GM19099 (cell line): ENCODE data around the gene OR10AD1.
A peak's percentile ranks its signal among the peaks of the same experiment; 100 is the strongest.

Experiments
- POLR2A ChIP-seq: IDR thresholded peaks from 3 replicates; pipeline ENCODE4 v1.6.1; 2011; ENCODE audit warnings: low read depth; ENCODE audit not compliant: insufficient read length; ENCODE audit errors: extremely low read depth

Gene OR10AD1, protein sequence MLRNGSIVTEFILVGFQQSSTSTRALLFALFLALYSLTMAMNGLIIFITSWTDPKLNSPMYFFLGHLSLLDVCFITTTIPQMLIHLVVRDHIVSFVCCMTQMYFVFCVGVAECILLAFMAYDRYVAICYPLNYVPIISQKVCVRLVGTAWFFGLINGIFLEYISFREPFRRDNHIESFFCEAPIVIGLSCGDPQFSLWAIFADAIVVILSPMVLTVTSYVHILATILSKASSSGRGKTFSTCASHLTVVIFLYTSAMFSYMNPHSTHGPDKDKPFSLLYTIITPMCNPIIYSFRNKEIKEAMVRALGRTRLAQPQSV

DNA sequence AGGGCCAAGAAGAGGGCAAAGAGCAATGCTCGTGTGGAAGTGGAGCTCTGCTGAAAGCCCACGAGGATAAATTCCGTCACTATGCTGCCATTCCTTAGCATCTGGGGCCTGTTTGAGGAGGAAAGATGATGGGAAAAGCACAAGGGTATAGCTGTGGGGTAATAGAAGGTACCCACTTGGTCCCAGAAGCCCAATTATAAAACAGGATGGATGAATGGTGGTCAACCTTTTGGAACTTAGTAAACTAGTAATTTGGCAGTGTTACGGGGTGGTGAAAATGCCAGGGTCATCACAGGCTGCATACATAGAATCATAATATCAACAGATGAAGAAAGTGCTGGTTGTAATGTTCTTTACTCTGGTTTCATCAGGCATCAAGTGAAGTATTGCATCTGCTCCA lies at the start of gene OR10AD1:
OR10AD1 (minus strand) TSS at position 101 of the 400 bp plus-strand sequence; CDS start at position 101, 0 bp downstream.
- TF ChIP-seq POLR2A, result no peak

DNA sequence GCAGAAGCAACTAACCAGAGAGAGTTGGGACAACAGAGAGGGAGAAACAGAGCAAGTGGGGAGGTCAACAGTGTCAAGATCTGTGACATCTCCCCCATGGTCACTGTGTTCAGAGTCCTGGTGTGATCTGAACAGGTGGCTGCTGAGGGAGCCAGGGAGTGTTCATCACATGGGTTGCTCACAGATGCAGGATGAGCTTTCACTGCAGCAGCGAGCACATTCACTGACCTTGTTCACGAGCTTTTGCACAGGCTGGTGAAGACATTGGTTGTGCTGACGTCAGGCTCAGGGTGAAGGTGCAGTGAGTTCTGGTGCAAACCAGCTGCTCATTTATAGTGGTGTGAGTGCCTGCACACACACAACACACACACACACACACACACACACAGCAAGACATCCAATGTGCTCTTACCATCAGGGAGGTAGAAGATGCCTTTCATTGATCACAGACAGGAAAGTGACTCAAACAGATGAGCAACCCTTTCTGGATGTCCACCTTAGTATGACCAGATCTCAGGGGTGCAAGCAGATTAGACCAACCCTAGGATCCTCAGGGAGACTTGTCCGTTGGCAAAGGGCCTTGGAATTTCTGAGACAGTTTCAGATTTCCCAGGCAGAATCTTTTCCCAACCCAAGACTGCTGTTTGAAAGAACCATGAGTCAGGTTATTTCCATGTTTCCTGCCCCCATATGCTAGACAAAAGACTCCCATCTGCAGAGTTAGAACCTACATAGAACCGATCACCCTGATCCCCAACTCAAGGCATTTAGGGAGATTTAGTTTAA lies 44.3 kb upstream of the OR10AD1 start:
- TF ChIP-seq POLR2A, result no peak

DNA sequence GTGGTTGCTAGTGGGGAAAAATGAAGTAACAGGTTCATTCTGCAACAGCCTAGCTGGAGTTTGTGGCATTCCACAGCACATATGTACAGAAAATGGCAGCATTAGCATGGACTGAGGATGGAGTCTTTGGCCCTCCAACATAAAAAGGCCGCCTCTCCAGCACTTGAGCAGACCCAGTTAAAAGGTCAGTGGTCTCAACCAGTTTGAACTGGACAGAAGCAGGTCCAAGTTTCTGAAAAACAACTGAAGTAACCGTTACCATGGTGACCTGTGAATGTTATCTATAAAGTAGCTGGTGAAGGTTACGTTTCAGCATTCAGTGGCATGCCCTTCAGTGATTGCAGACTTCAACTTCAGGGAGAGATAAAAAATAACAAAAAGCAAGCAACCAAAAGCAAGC lies 34.1 kb upstream of the OR10AD1 start:
- no peak for TF ChIP-seq POLR2A

DNA sequence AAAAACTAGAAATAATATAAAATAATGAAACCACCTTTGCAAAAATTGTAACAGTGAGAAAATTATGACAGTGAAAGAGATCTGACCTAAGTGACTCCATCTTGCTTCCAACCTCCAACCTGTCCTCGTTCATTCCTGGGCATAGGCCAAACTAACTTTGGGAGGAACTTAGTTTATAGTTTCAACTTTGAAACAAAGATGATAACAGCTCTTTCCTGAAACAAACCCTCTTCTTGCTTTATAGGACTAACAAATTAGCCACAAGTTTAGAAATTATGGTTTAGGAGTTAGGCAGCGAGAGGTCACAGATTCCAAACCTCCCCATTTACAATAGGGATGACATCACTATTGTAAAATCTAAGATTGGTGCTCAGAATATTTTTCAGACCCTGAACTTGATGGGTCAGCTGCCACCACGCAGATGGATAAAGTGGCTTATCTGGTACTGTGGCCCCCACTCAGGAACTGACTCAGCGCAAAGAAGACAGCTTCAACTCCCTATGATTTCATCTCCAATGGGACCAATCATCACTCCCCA lies 32.8 kb upstream of the OR10AD1 start:
- TF ChIP-seq POLR2A, result no peak

DNA sequence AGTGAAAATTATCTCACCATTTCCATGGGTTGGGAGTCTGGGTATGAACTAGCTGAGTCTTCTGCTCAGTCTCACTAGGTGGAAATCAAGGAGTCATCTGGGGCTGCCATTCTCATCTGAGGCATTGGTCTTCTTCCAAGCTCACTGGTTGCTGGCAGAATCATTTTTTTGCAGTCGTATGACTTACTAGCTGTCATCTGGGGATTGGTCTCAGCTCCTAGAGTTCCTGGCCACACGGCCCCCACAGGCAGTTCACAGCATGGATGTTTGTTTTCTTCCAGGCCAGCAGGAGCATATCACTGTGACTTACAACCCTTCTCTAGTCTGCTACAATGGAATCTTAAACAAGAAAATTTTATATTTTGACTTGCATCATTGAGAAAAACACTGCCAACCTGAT lies 18.6 kb upstream of the OR10AD1 start:
- no peak for TF ChIP-seq POLR2A

DNA sequence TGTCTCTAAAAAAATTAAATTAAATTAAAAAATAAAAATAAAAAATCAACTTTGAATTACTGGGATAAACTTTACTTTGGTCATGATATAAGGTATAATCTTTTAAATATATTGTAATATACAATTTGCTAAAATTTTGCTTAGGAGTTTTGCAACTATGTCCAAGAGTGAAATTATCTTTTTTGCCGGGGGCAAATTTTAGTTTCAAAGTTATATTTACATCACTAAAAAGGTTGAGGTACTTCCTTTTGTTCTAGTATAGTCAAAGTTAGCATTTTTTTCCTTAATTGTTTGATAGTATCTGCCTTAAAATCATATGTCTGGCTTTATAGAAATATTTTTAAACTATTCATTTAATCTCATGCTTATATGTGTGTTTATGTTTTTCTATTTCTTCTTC lies 17.6 kb upstream of the OR10AD1 start:
- no peak for TF ChIP-seq POLR2A

DNA sequence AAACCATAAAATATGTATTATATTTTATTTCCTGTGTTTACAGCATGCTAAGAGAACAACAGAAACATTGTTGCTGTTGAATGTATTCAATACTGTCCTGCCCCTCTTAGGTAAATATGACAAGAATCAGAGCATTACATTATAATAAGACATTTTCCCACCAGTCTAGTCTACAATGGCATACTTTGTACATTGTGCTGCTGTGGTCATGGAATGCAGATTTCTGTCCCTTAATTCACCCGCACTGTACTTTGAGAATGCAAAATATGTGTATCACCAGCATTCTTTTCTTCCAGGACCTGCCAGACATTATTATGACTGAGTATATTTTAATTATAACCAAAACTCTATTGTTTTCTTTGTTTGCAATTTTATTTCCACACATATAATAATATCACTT lies 16.5 kb upstream of the OR10AD1 start:
- no peak for TF ChIP-seq POLR2A

DNA sequence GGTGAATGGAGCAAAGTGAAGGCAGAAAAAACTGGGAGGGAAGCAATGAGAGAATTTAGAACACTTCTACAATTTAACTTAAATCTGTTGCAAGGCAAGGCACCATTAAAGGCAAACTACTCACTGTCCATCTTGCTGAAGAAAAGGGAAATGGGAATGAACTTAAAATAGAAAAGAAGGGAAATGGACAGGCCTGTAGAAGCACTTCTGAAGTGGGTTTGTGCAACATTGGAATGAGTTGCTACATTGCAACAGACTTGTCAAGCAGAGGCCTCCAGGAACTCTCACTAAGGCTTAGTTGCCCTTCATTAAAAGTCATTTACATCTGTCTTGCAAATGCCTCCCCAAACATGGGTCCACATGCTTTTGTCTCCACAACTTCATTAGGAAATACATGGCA lies 13.7 kb upstream of the OR10AD1 start:
- TF ChIP-seq POLR2A, result no peak

DNA sequence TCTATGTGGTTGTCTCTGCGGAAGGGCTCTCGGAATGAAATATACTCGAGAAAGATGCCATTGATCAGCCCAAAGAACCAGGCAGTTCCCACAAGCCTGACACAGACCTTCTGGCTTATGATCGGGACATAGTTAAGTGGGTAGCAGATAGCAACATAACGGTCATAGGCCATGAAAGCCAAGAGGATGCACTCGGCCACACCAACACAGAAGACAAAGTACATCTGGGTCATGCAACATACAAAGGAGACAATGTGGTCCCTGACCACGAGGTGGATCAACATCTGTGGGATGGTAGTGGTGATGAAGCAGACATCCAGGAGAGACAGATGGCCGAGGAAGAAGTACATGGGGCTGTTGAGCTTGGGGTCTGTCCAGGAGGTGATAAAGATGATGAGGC lies 326 bp downstream of the OR10AD1 start:
- no peak for TF ChIP-seq POLR2A

DNA sequence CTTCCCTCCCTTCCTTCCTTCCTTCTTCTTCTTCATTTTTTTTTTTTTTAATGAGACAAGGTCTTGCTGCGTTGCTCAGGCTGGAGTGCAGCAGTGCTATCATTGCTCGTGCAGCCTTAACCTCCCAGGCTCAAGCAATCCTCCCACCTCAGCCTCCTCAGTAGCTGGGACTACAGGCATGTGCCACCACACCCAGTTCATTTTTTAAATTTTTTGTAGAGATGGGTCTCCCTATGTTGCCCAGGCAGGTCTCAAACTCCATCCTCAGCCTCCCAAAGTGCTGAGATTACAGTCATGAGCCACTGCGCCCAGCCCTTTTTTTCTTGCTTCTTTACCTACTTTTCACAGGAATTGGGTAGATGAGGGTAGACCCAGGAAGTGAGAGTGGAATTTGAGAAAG lies 1.6 kb downstream of the OR10AD1 start:
- no peak for TF ChIP-seq POLR2A

DNA sequence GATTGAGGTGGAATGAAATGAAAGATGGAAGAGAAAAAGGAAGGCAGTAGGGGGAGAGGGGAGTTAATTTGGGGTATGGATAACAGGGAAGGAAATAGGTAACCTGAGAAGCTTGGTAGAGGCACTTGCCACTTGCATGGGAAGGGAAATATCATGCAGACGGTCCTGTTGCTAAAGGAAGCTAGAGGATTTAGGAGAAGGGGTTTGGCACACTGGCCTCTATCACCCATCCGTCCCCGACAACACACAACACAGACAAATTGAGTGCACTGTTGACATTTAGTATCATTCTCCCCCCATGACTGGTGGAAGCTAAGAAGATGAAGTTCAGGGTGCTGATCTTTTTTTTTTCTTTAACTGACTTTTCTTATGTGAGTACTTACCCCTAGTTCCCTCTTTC lies 2.0 kb downstream of the OR10AD1 start:
- TF ChIP-seq POLR2A, result no peak

DNA sequence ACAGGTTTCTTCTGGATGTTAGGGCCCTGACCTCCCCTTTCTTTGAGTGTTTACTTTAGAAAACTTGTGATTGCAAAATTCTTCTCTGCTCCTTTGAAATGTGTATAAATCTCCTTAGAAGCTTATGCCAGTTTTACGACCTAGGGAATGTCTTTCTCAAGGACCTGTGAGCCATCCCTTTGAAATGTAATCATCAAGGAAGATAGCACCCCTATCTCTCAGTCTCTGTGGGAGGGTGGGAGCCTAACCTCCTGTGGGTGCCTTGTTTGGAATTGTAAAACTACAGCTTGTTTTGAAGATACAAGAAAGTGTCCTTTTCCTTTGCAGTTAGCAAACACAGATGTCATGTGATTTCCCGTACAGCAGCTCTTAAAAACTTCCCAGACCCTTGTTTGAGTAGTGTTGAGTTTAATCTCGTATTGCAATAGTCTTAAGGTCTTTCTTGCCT lies 3.3 kb downstream of the OR10AD1 start:
- no peak for TF ChIP-seq POLR2A

DNA sequence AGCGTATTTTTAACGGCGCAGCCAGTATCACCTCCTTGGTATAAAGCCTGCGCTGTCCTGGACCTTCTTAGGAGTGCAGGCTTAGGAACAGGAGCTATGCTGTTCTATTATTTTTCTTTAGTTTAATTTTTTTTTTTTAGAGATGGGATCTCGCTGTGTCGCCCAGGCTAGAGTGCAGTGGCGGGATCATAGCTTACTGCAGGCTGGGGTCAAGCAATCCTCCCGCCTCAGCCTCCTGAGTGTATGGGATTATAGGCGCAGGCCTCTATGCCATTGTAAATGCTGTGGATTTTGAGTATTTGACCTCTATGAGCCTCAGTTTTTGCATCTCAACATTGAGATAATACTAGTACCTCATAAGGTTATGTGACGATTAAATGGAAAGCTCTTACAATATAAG lies 4.1 kb downstream of the OR10AD1 start:
- no peak for TF ChIP-seq POLR2A

DNA sequence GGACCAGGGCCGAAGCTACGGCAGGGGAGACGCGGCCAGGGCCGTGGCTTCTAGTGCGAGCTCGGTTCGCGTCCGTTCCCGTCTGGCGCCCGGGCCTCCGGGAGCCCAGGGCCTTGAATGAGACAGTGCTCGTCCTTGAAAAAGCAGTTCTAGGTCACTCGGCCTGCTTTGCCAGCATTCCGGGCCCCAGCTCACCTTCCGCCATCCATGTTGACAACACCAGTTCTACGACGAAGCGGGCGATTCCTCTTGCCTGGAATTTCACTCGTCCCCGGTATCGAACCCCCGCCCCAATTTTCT lies 4.5 kb downstream of the OR10AD1 start:
- no peak for TF ChIP-seq POLR2A

DNA sequence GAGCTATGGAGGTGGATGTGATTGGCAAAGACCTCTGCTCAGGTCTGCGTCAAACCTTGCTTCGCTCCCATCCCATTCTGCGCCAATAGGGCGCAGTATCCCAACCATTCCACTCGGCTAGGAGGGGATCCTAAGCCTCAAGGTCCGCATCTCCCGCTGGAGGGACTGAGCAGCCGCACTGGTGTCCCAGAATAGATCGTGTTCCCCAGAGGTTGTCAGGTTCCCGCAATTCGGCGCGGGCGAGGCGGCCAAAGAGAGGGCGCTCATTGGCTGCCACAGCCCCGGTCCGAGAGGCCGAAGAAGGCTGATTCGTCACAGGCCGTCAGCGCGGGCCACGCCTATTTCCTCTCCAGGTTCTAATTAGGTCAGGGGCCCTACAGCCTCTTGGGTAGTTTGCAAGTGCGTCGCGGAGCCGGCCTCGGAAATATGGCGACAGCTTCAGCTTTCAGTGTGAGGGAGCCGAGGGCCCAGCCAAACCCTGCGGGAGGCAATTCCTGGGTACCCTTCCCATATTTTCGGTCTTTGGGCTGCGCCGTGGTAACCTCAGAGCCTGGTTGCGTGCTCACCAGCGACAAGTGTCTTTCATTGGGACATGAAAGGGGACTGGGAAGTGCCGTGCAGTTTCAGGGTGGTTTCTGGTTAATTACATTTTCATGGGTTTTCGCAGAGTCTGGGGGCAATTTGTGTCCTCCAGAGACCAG lies 5.0 kb downstream of the OR10AD1 start:
- peak; percentile 97 for TF ChIP-seq POLR2A
